B cell (primary cell): Measurements from ENCODE around the gene EXT2. TPM values are rescaled to one million over a fixed set of nuclear protein-coding genes. Genes with fewer than 3 reads are reported as not detected.

Source experiments
- ATAC-seq: fragments of 200-7000 bp; cut with Tn5 transposase; one replicate; pipeline ENCODE4 v1.10.0; 2021; ENCODE audit warnings: low read depth, mild to moderate bottlenecking, moderate number of reproducible peaks, moderate library complexity
- CTCF ChIA-PET: fragments of 350-600 bp; sonication (Branson Sonifier 250); formaldehyde crosslinking; loops from one replicate; lab custom pipeline; 2021; ENCODE audit warnings: antibody characterized with exemption, inconsistent platforms; lab: Charles Lee
- POLR2A ChIA-PET: fragments of 350-600 bp; sonication (Branson Sonifier 250); formaldehyde crosslinking; loops from one replicate; lab custom pipeline; 2021; ENCODE audit warnings: antibody characterized with exemption; lab: Charles Lee
- DNase-seq: peaks from one replicate; pipeline ENCODE4 v3.0.0; 2013
- H2AFZ ChIP-seq: 2 replicates; pipeline ENCODE4 v1.6.1; 2012; ENCODE audit warnings: mild to moderate bottlenecking, low read depth, low read length; ENCODE audit not compliant: insufficient read depth, poor library complexity, severe bottlenecking
- H3K27ac ChIP-seq, 2 donors: 1 replicate in 1 of 2; 2 replicates in 1 of 2; pipeline ENCODE4 v1.5.1; 2012 to 2013; ENCODE audit warnings: low read length in 2 of 2, mild to moderate bottlenecking in 2 of 2, moderate library complexity in 1 of 2
- H3K27me3 ChIP-seq, 4 experiments: fragments of 200-600 bp in 1 of 4; sonication (generic) in 1 of 4; replicated peaks in 1 of 4; 1 replicate in 2 of 4; 2 replicates in 2 of 4; pipeline versions ENCODE4 v1.6.1 to v1.7.0; 2013 to 2016; ENCODE audit warnings: low read length in 3 of 4, mild to moderate bottlenecking in 2 of 4, mixed read lengths in 1 of 4, moderate library complexity in 1 of 4; ENCODE audit not compliant: insufficient read depth in 4 of 4, control insufficient read depth in 3 of 4; ENCODE audit errors: control extremely low read depth in 1 of 4
- H3K36me3 ChIP-seq, 2 experiments: replicated peaks in 1 of 2; 1 replicate in 1 of 2; 2 replicates in 1 of 2; pipeline versions ENCODE4 v1.6.1 to v1.7.1; 2013; ENCODE audit warnings: low read length in 1 of 2; ENCODE audit not compliant: insufficient read depth in 2 of 2, control insufficient read depth in 1 of 2; ENCODE audit errors: control extremely low read depth in 1 of 2, extremely low read depth in 1 of 2
- H3K4me1 ChIP-seq, 2 donors: fragments of 200-600 bp in 1 of 2; sonication (generic) in 1 of 2; 1 replicate in 1 of 2; 2 replicates in 1 of 2; pipeline versions ENCODE4 v1.5.1 to v1.6.1; 2013 to 2017; ENCODE audit warnings: low read length in 2 of 2; ENCODE audit not compliant: control insufficient read depth in 2 of 2, insufficient read depth in 2 of 2
- H3K4me2 ChIP-seq: replicated peaks from 2 replicates; pipeline ENCODE3; 2012; ENCODE audit warnings: mild to moderate bottlenecking, low read depth, low read length; ENCODE audit not compliant: poor library complexity, severe bottlenecking
- H3K4me3 ChIP-seq, 5 experiments: fragments of 200-600 bp in 1 of 5; sonication (generic) in 1 of 5; 1 replicate in 3 of 5; 2 replicates in 2 of 5; pipeline versions ENCODE4 v1.5.1 to v1.7.0; 2011 to 2016; ENCODE audit warnings: low read length in 4 of 5, mild to moderate bottlenecking in 4 of 5, low read depth in 2 of 5, control low read depth in 1 of 5, moderate library complexity in 1 of 5; ENCODE audit not compliant: insufficient read depth in 1 of 5; ENCODE audit errors: control extremely low read depth in 1 of 5, extremely low read depth in 1 of 5
- H3K79me2 ChIP-seq: fragments of 200-600 bp; sonication (generic); one replicate; pipeline ENCODE4 v1.6.0; 2016; ENCODE audit warnings: low read length; ENCODE audit not compliant: control insufficient read depth, insufficient read depth
- H3K9ac ChIP-seq: fragments of 200-600 bp; sonication (generic); 2 replicates; pipeline ENCODE4 v1.6.1; 2017; ENCODE audit warnings: mild to moderate bottlenecking, low read length, moderate library complexity
- H3K9me3 ChIP-seq, 3 donors: one replicate each; pipeline versions ENCODE4 v1.6.1 to v1.7.1; 2013; ENCODE audit warnings: low read length in 2 of 3; ENCODE audit not compliant: control insufficient read depth in 2 of 3, insufficient read depth in 1 of 3; ENCODE audit errors: control extremely low read depth in 1 of 3
- H4K20me1 ChIP-seq: 2 replicates; pipeline ENCODE4 v1.6.0; 2012; ENCODE audit warnings: mild to moderate bottlenecking, low read length; ENCODE audit not compliant: insufficient read depth, control insufficient read depth, poor library complexity, severe bottlenecking
- H3K27ac Mint-ChIP-seq: one replicate; pipeline ENCODE4 v1.8.0; 2021; ENCODE audit warnings: mixed read lengths
- H3K27me3 Mint-ChIP-seq: one replicate; pipeline ENCODE4 v1.8.0; 2021; ENCODE audit warnings: mixed read lengths
- H3K4me1 Mint-ChIP-seq: one replicate; pipeline ENCODE4 v1.8.0; 2021; ENCODE audit warnings: mixed read lengths
- H3K4me3 Mint-ChIP-seq: one replicate; pipeline ENCODE4 v1.8.0; 2021; ENCODE audit warnings: mixed read lengths
- H3K9me3 Mint-ChIP-seq: one replicate; pipeline ENCODE4 v1.8.0; 2022; ENCODE audit warnings: mixed read lengths; ENCODE audit not compliant: insufficient read depth
- EZH2 ChIP-seq: IDR thresholded peaks from 2 replicates; pipeline ENCODE4 v1.6.1; 2012; ENCODE audit warnings: borderline replicate concordance, low read depth, mild to moderate bottlenecking, moderate library complexity, low read length; ENCODE audit not compliant: insufficient read depth, poor library complexity, severe bottlenecking
- WGBS: methylation state at CpG from one replicate; pipeline ENCODE4 v1.1.5; 2013; ENCODE audit warnings: missing lambda C conversion rate; ENCODE audit not compliant: insufficient coverage; 5-methylcytosine and 5-hydroxymethylcytosine counted together
- intact Hi-C: fragments of 100-400 bp; cut with micrococcal nuclease; formaldehyde crosslinking; loops from one replicate; pipeline ENCODE4 v1.10.0; 2022
- polyA plus RNA-seq: library from polyadenylated mRNA; depleted of rRNA; stranded (reverse); fragments of >200 nt; gene quantifications from 2 replicates; pipeline ENCODE4 v1.2.3, GENCODE V29; 2012
- total RNA-seq, 2 donors: library from RNA; stranded (reverse); fragments of 120-200 nt in 1 of 2; gene quantifications; 1 replicate in 1 of 2; 2 replicates in 1 of 2; pipeline versions ENCODE4 v1.2.3 to v1.2.4, GENCODE V29; 2013 to 2022
- TF ChIP-seq, protein P1 (sequence below): fragments of 200-600 bp; IDR thresholded peaks from one replicate; pipeline ENCODE4 v1.8.0; 2022; ENCODE audit warnings: antibody characterized with exemption, mild to moderate bottlenecking

The EXT2 gene
- total and polyA plus RNA-seq, 2 donors (not counting 1 experiment from before 2014, with no cell fraction given): 11.0 to 27.8 TPM

- CTCF ChIA-PET: no interaction called here
- Histone ChIP-seq H3K36me3 (no peaks in the 10 kb centered on the region), H3K9ac (no peak overlapping the region), H3K4me1 (no peaks in the 10 kb centered on the region), H3K27ac (no peak overlapping the region), H3K27me3 (peaks cover 0 to 3% (median 0%) of the 10 kb centered on the region in 4 experiments), H3K79me2 (no peaks in the 10 kb centered on the region), H3K4me2 (no peak overlapping the region), H3K9me3 (no peaks in the 10 kb centered on the region), H4K20me1 (no peaks in the 10 kb centered on the region), H3K4me3 (no peak overlapping the region), H2AFZ (no peak overlapping the region)
- 82% methylated on average over 5 of the region's 5 CpGs for WGBS
- Mint-ChIP-seq H3K27me3 (peaks cover 9% of the 10 kb centered on the region), H3K4me1 (no peaks in the 10 kb centered on the region), H3K9me3 (no peaks in the 10 kb centered on the region), H3K27ac (no peak overlapping the region), H3K4me3 (no peak overlapping the region)
- intact Hi-C loops: loop anchor here (10.0 kb wide), 2 partner anchors 442 to 822 kb away; partner anchors contain the start of gene TSPAN18
- no peak for ATAC-seq
- DNase-seq: no peak
- TF ChIP-seq, protein P1, sequence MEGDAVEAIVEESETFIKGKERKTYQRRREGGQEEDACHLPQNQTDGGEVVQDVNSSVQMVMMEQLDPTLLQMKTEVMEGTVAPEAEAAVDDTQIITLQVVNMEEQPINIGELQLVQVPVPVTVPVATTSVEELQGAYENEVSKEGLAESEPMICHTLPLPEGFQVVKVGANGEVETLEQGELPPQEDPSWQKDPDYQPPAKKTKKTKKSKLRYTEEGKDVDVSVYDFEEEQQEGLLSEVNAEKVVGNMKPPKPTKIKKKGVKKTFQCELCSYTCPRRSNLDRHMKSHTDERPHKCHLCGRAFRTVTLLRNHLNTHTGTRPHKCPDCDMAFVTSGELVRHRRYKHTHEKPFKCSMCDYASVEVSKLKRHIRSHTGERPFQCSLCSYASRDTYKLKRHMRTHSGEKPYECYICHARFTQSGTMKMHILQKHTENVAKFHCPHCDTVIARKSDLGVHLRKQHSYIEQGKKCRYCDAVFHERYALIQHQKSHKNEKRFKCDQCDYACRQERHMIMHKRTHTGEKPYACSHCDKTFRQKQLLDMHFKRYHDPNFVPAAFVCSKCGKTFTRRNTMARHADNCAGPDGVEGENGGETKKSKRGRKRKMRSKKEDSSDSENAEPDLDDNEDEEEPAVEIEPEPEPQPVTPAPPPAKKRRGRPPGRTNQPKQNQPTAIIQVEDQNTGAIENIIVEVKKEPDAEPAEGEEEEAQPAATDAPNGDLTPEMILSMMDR: no peak
- TF ChIP-seq EZH2: no peak
- POLR2A ChIA-PET: no interaction called here
Measured at GRCh38 chr11:44282620-44283019, 187.1 kb downstream of the EXT2 start.

- CTCF ChIA-PET: interaction anchor here (0.7 to 4.4 kb wide), 16 partner anchors 9 to 684 kb away, joined by 3 to 34 read pairs (median 5); no protein-coding TSS in a partner anchor
- no peaks in the 10 kb centered on the region for H3K79me2 ChIP-seq
- POLR2A ChIA-PET: no interaction called here
- H3K9ac ChIP-seq: no peak overlapping the region
- no peaks in the 10 kb centered on the region for H4K20me1 ChIP-seq
- H3K4me3 ChIP-seq: no peak overlapping the region
- H3K36me3 ChIP-seq: no peaks in the 10 kb centered on the region
- Mint-ChIP-seq H3K27ac (no peak overlapping the region), H3K4me3 (no peak overlapping the region), H3K27me3 (peaks cover 21% of the 10 kb centered on the region), H3K9me3 (no peaks in the 10 kb centered on the region), H3K4me1 (no peaks in the 10 kb centered on the region)
- 83% methylated on average over 2 of the region's 2 CpGs for WGBS
- H3K4me2 ChIP-seq: no peak overlapping the region
- no peaks in the 10 kb centered on the region for H3K27me3 ChIP-seq
- DNase-seq (no peak), ATAC-seq (no peak)
- no peak overlapping the region for H2AFZ ChIP-seq
- intact Hi-C loops: loop anchor here (5.0 to 10.0 kb wide), 4 partner anchors 237 to 819 kb away; partner anchors contain the start of gene TSPAN18
- TF ChIP-seq EZH2: no peak
- TF ChIP-seq, protein P1: no peak
- no peaks in the 10 kb centered on the region for H3K9me3 ChIP-seq
- no peak overlapping the region for H3K27ac ChIP-seq
- H3K4me1 ChIP-seq: no peaks in the 10 kb centered on the region
Measured at GRCh38 chr11:44285756-44286155, 190.3 kb downstream of the EXT2 start.
